ENCODE results near the gene INTS15.

- TF ChIP-seq EZH2 (IDR thresholded peaks at IDR 0.05; ENCODE audit: borderline replicate concordance, low read depth, low read length, severe bottlenecking) (no peak), CTCF (IDR thresholded peaks at IDR 0.05; ENCODE audit: extremely low read depth in 1 of 2, insufficient read depth in 1 of 2, low read depth in 1 of 2, low read length in 2 of 2) (no peak), MAX (IDR thresholded peaks at IDR 0.05; ENCODE audit: insufficient read depth, insufficient read length) (no peak), GATA2 (IDR thresholded peaks at IDR 0.05; ENCODE audit: insufficient read depth, insufficient read length, low read depth, low read length) (no peak), FOS (IDR thresholded peaks at IDR 0.05; ENCODE audit: borderline replicate concordance, insufficient read depth, low read length) (no peak), POLR2AphosphoS5 (IDR thresholded peaks at IDR 0.05; ENCODE audit: insufficient read depth, low read depth, low read length) (no peak), POLR2A (IDR thresholded peaks at IDR 0.05; ENCODE audit: low read depth, low read length) (no peak)
Measured at GRCh38 chr7:6634021-6634420, 44.2 kb downstream of the INTS15 start.
